IMR-90 (cell line): ENCODE results near the gene EFNA5. TPM values are rescaled to one million over a fixed set of nuclear protein-coding genes. Genes with fewer than 3 reads are reported as not detected.

Experiments
- ATAC-seq: fragments of 200-7000 bp; cut with Tn5 transposase; 2 replicates; pipeline ENCODE4 v1.9.1; 2020; ENCODE audit warnings: low read depth, mild to moderate bottlenecking, moderate library complexity
- BruUV-seq: library from RNA; stranded (reverse); fragments of 400-500 nt; replicated peaks from 2 replicates; lab custom pipeline; 2021; lab: Mats Ljungman, UMichigan
- CTCF ChIA-PET: fragments of 300-600 bp; formaldehyde crosslinking; extraction: SDS; loops from one replicate; lab custom pipeline; 2021; ENCODE audit warnings: antibody characterized with exemption; lab: Yijun Ruan, JAX
- POLR2A ChIA-PET: fragments of 300-600 bp; sonication (Branson Sonifier 250); formaldehyde crosslinking; loops from one replicate; lab custom pipeline; 2022; ENCODE audit warnings: antibody characterized with exemption; ENCODE audit not compliant: unreplicated experiment; lab: Charles Lee
- DNase-seq: peaks from one replicate; pipeline ENCODE4 v3.0.0; 2013
- H2AFZ ChIP-seq: replicated peaks from 2 replicates; pipeline ENCODE3; 2013; ENCODE audit warnings: low read length, mild to moderate bottlenecking; ENCODE audit not compliant: poor library complexity
- H2AK5ac ChIP-seq: 2 replicates; pipeline ENCODE4 v1.6.1; 2013; ENCODE audit warnings: low read depth, low read length, inconsistent platforms
- H2AK9ac ChIP-seq: replicated peaks from 2 replicates; pipeline ENCODE3; 2013; ENCODE audit warnings: mild to moderate bottlenecking, low read depth, low read length, moderate library complexity; ENCODE audit not compliant: poor library complexity
- H2BK120ac ChIP-seq: 2 replicates; pipeline ENCODE4 v1.6.1; 2013; ENCODE audit warnings: low read depth, low read length, inconsistent platforms
- H2BK15ac ChIP-seq: 3 replicates; pipeline ENCODE4 v1.6.1; 2013; ENCODE audit warnings: low read depth, low read length, inconsistent platforms
- H2BK20ac ChIP-seq: 2 replicates; pipeline ENCODE4 v1.6.1; 2013; ENCODE audit warnings: low read depth, mild to moderate bottlenecking, inconsistent platforms, low read length, moderate library complexity
- H2BK5ac ChIP-seq: 2 replicates; pipeline ENCODE4 v1.6.1; 2013; ENCODE audit warnings: mild to moderate bottlenecking, low read depth, low read length, inconsistent platforms; ENCODE audit not compliant: poor library complexity, severe bottlenecking
- H3K14ac ChIP-seq: replicated peaks from 2 replicates; pipeline ENCODE4 v1.6.1; 2013; ENCODE audit warnings: low read depth, low read length, inconsistent platforms
- H3K18ac ChIP-seq: 2 replicates; pipeline ENCODE4 v1.6.1; 2013; ENCODE audit warnings: low read depth, low read length, control low read depth
- H3K23ac ChIP-seq: 2 replicates; pipeline ENCODE4 v1.6.1; 2013; ENCODE audit warnings: low read depth, low read length, inconsistent platforms
- H3K27ac ChIP-seq: 2 replicates; pipeline ENCODE4 v1.5.1; 2013; ENCODE audit warnings: mild to moderate bottlenecking, control low read depth, low read length; ENCODE audit not compliant: insufficient read depth
- H3K27me3 ChIP-seq: 2 replicates; pipeline ENCODE4 v1.6.1; 2013; ENCODE audit warnings: low read length; ENCODE audit not compliant: control insufficient read depth, insufficient read depth
- H3K36me3 ChIP-seq: 2 replicates; pipeline ENCODE4 v1.6.1; 2013; ENCODE audit warnings: low read length, mixed read lengths; ENCODE audit not compliant: control insufficient read depth, insufficient read depth
- H3K4ac ChIP-seq: 2 replicates; pipeline ENCODE4 v1.6.1; 2013; ENCODE audit warnings: low read depth, low read length, inconsistent platforms
- H3K4me1 ChIP-seq: 2 replicates; pipeline ENCODE4 v1.6.1; 2013; ENCODE audit warnings: low read length, mixed read lengths; ENCODE audit not compliant: control insufficient read depth, insufficient read depth
- H3K4me2 ChIP-seq: 2 replicates; pipeline ENCODE4 v1.6.1; 2013; ENCODE audit warnings: low read depth, mild to moderate bottlenecking, control low read depth, low read length, moderate library complexity
- H3K4me3 ChIP-seq: 2 replicates; pipeline ENCODE4 v1.5.1; 2013; ENCODE audit warnings: low read depth, mild to moderate bottlenecking, control low read depth, low read length, moderate library complexity; ENCODE audit not compliant: insufficient read depth
- H3K56ac ChIP-seq: 2 replicates; pipeline ENCODE4 v1.6.1; 2013; ENCODE audit warnings: low read length, inconsistent platforms; ENCODE audit not compliant: insufficient read depth; ENCODE audit errors: extremely low read depth
- H3K79me1 ChIP-seq, 2 experiments: 2 replicates each; pipeline ENCODE4 v1.6.1; 2013; ENCODE audit warnings: low read length in 2 of 2, inconsistent platforms in 1 of 2, low read depth in 1 of 2
- H3K9ac ChIP-seq: 2 replicates; pipeline ENCODE4 v1.6.1; 2013; ENCODE audit warnings: low read depth, low read length, control low read depth
- H3K9me1 ChIP-seq: 2 replicates; pipeline ENCODE4 v1.6.1; 2013; ENCODE audit warnings: low read length, inconsistent platforms; ENCODE audit not compliant: insufficient read depth
- H3K9me3 ChIP-seq: 2 replicates; pipeline ENCODE4 v1.6.1; 2013; ENCODE audit warnings: low read length; ENCODE audit not compliant: control insufficient read depth, insufficient read depth
- H4K20me1 ChIP-seq: 2 replicates; pipeline ENCODE4 v1.6.1; 2013; ENCODE audit warnings: low read length, inconsistent platforms; ENCODE audit not compliant: insufficient read depth
- H4K5ac ChIP-seq: 2 replicates; pipeline ENCODE4 v1.6.1; 2013; ENCODE audit warnings: mild to moderate bottlenecking, low read depth, low read length, control low read depth
- H4K8ac ChIP-seq, 2 experiments: 2 replicates each; pipeline ENCODE4 v1.6.1; 2013; ENCODE audit warnings: low read depth in 2 of 2, low read length in 2 of 2, control low read depth in 1 of 2, inconsistent platforms in 1 of 2
- H4K91ac ChIP-seq: 2 replicates; pipeline ENCODE4 v1.6.1; 2013; ENCODE audit warnings: low read depth, low read length, inconsistent platforms; ENCODE audit not compliant: insufficient read depth
- BHLHE40 ChIP-seq: fragments of 150-350 bp; IDR thresholded peaks from 2 replicates; pipeline ENCODE4 v1.6.1; 2016; ENCODE audit warnings: mild to moderate bottlenecking, low read depth, low read length
- CEBPB ChIP-seq: IDR thresholded peaks from 2 replicates; pipeline ENCODE4 v1.6.1; 2012; ENCODE audit warnings: low read depth, low read length, improper control_type of control experiment
- CHD1 ChIP-seq: IDR thresholded peaks from 2 replicates; pipeline ENCODE4 v1.6.1; 2012; ENCODE audit warnings: low read depth, low read length, improper control_type of control experiment
- FOS ChIP-seq: fragments of 150-350 bp; IDR thresholded peaks from 2 replicates; pipeline ENCODE4 v1.6.1; 2016; ENCODE audit warnings: low read depth, low read length
- MAFK ChIP-seq: IDR thresholded peaks from 2 replicates; pipeline ENCODE4 v1.6.1; 2012; ENCODE audit warnings: low read depth, low read length, improper control_type of control experiment
- MAZ ChIP-seq: IDR thresholded peaks from 2 replicates; pipeline ENCODE4 v1.6.1; 2012; ENCODE audit warnings: low read depth, mild to moderate bottlenecking, low read length, improper control_type of control experiment, moderate library complexity, borderline replicate concordance
- MXI1 ChIP-seq: IDR thresholded peaks from 2 replicates; pipeline ENCODE4 v1.6.1; 2012; ENCODE audit warnings: low read depth, mild to moderate bottlenecking, low read length, moderate library complexity, borderline replicate concordance
- POLR2A ChIP-seq: IDR thresholded peaks from 2 replicates; pipeline ENCODE4 v1.6.1; 2012; ENCODE audit warnings: mild to moderate bottlenecking, low read depth, low read length
- RAD21 ChIP-seq: IDR thresholded peaks from 2 replicates; pipeline ENCODE4 v1.6.1; 2012; ENCODE audit warnings: low read length, improper control_type of control experiment
- RCOR1 ChIP-seq: IDR thresholded peaks from 2 replicates; pipeline ENCODE4 v1.6.1; 2012; ENCODE audit warnings: mild to moderate bottlenecking, low read length, improper control_type of control experiment; ENCODE audit not compliant: insufficient replicate concordance
- SMC3 ChIP-seq: fragments of 150-350 bp; IDR thresholded peaks from 2 replicates; pipeline ENCODE4 v1.6.1; 2016; ENCODE audit warnings: low read depth, mild to moderate bottlenecking, antibody characterized with exemption, low read length, moderate library complexity
- USF2 ChIP-seq: fragments of 150-350 bp; IDR thresholded peaks from 2 replicates; pipeline ENCODE4 v1.6.1; 2017; ENCODE audit warnings: mild to moderate bottlenecking, antibody characterized with exemption, low read length, low read depth
- WGBS, 2 experiments: methylation state at CpG; one replicate each; pipeline versions ENCODE4 v1.1.5 to v1.1.7; 2013; ENCODE audit warnings: missing lambda C conversion rate in 2 of 2; ENCODE audit not compliant: insufficient read length in 1 of 2; ENCODE audit errors: extremely low coverage in 2 of 2; 5-methylcytosine and 5-hydroxymethylcytosine counted together
- dilution Hi-C: fragments of 300-500 bp; cut with HindIII; formaldehyde crosslinking; loops from one replicate; pipeline ENCODE4 v1.14.3; 2018; ENCODE audit warnings: low sequenced_read_pairs; ENCODE audit not compliant: unreplicated experiment
- in situ Hi-C: fragments of 300-500 bp; cut with MboI; formaldehyde crosslinking; loops from 3 replicates; pipeline ENCODE4 v1.14.3; 2019; ENCODE audit warnings: low sequenced_read_pairs, inconsistent platforms, mixed read lengths
- intact Hi-C: fragments of 100-400 bp; cut with micrococcal nuclease; formaldehyde crosslinking; loops from 2 replicates; pipeline ENCODE4 v1.10.0; 2022
- polyA plus RNA-seq, 3 experiments: library from polyadenylated mRNA; depleted of rRNA; stranded (reverse); fragments of >200 nt; gene quantifications; 2 replicates each; pipeline ENCODE4 v1.2.3, GENCODE V29; 2012; ENCODE audit warnings: low replicate concordance in 1 of 3
- total RNA-seq: library from RNA; depleted of rRNA; stranded (reverse); fragments of >200 nt; gene quantifications from 2 replicates; pipeline ENCODE4 v1.2.3, GENCODE V29; 2012

EFNA5 gene
- total and polyA plus RNA-seq, 2 of the 4 experiments (the other 2 are of a cell fraction): 1.5 to 1.6 TPM

GRCh38 chr5:107413754-107414153 lies 257.0 kb downstream of the EFNA5 start:
- Histone ChIP-seq H3K27ac (no peak overlapping the region), H3K4me2 (no peak overlapping the region), H4K5ac (no peak overlapping the region), H4K91ac (no peak overlapping the region), H3K56ac (no peak overlapping the region), H3K9me3 (no peaks in the 10 kb centered on the region), H3K9ac (no peak overlapping the region), H3K36me3 (no peaks in the 10 kb centered on the region), H2BK5ac (no peak overlapping the region), H3K4me1 (no peaks in the 10 kb centered on the region; the same call in 1 of the 2 replicates), H3K79me1 (no peaks in the 10 kb centered on the region), H3K4me3 (no peak overlapping the region), H3K27me3 (no peaks in the 10 kb centered on the region), H2BK15ac (no peak overlapping the region), H2AK5ac (no peak overlapping the region), H4K8ac (no peak overlapping the region), H2BK20ac (no peak overlapping the region), H2AK9ac (no peak overlapping the region), H3K4ac (no peak overlapping the region), H3K14ac (no peak overlapping the region), H3K9me1 (no peaks in the 10 kb centered on the region), H3K18ac (no peak overlapping the region), H2AFZ (no peak overlapping the region), H4K20me1 (no peaks in the 10 kb centered on the region), H2BK120ac (no peak overlapping the region), H3K23ac (no peak overlapping the region)
- intact Hi-C loops: no loop called here
- BruUV-seq: no TSS peak
- ChIA-PET POLR2A (no interaction called here), CTCF (no interaction called here)
- TF ChIP-seq RAD21 (no peak), USF2 (no peak), CHD1 (no peak), CEBPB (no peak), RCOR1 (no peak), MXI1 (no peak), MAZ (no peak), POLR2A (no peak), SMC3 (no peak), BHLHE40 (no peak), MAFK (no peak), FOS (no peak)
- WGBS, 2 experiments: no CpG with 5 or more reads among the region's 1 CpG
- DNase-seq (no peak), ATAC-seq (no peak)
- dilution Hi-C loops: no loop called here
- in situ Hi-C loops: no loop called here
